ENCODE data around the gene COL7A1. TPM values are rescaled to one million over a fixed set of nuclear protein-coding genes. Genes with fewer than 3 reads are reported as not detected.

COL7A1 gene
- polyA plus RNA-seq, 1 donor, result 121 TPM

DNA sequence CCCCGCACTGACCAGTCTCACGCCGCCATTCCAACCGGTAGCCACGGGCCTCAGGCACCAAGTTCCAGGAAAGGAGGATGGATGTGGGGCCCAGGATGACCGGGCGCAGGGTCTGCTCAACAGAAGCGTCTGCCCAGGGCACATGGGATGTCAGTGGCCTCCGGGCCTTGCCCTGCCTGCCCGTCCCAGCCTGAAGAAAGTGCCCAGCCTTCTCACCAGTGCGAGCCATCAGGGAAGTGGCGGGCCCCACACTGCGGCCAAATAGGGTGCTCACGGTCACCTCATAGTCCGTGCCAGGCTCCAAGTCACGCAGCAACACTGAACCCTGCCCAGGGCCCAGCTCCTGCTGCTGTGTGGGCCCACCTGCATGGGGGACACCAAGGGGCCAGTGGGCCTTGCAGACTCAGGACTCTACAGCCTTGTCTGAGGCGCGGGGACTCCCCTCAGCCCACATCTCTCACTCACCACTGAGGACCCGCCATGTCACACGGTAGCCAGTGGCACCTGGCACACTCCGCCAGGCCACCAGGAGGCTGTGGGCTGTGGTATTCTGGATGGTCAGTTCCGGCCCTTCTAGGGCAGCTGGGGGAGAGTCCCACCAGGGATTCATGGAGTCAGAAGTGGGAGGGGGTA is 3.1 kb downstream of the COL7A1 start:
- H3K36me3 ChIP-seq (ENCODE audit: control insufficient read depth, insufficient read depth, low read length), result peaks cover 12% of the 10 kb centered on the region
- peaks cover 14% of the 10 kb centered on the region for H3K27me3 ChIP-seq (ENCODE audit: control insufficient read depth, insufficient read depth, low read length)
- H3K4me1 ChIP-seq (ENCODE audit: control insufficient read depth, insufficient read depth, low read length), result peaks cover 23% of the 10 kb centered on the region
- no peak overlapping the region for H3K4me3 ChIP-seq (ENCODE audit: low read length)
- no CpG with 5 or more reads among the region's 22 CpGs for WGBS (ENCODE audit: insufficient coverage, low lambda C conversion rate)
- no peak for DNase-seq
- H3K9me3 ChIP-seq (ENCODE audit: control insufficient read depth, low read depth, low read length), result no peaks in the 10 kb centered on the region
- no peak overlapping the region for H3K27ac ChIP-seq (ENCODE audit: low read length)

DNA sequence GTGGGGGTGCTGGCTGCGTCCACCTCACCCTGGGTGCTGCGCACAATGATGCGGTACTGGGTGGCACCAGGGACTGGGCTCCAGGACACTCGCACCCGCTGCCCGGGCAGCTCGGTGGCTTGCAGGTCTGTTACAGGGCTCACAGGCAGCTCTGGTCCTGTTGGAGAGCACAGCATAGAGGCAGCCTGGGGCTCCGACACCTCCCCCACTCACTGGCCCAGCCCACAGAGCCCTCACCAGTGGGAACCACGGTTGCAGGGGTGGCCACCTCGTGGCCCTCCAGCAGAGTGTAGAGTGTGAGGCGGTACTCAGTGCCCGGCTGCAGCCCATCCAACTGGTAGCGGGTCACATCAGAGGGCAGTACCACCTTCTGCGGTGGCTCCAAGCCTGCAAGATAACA is 3.7 kb downstream of the COL7A1 start:
- H3K27ac ChIP-seq (ENCODE audit: low read length), result no peak overlapping the region
- H3K4me1 ChIP-seq (ENCODE audit: control insufficient read depth, insufficient read depth, low read length), result peaks cover 23% of the 10 kb centered on the region
- H3K4me3 ChIP-seq (ENCODE audit: low read length), result no peak overlapping the region
- no peaks in the 10 kb centered on the region for H3K9me3 ChIP-seq (ENCODE audit: control insufficient read depth, low read depth, low read length)
- WGBS (ENCODE audit: insufficient coverage, low lambda C conversion rate), result no CpG with 5 or more reads among the region's 14 CpGs
- peaks cover 17% of the 10 kb centered on the region for H3K36me3 ChIP-seq (ENCODE audit: control insufficient read depth, insufficient read depth, low read length)
- peaks cover 14% of the 10 kb centered on the region for H3K27me3 ChIP-seq (ENCODE audit: control insufficient read depth, insufficient read depth, low read length)
- DNase-seq, result no peak

DNA sequence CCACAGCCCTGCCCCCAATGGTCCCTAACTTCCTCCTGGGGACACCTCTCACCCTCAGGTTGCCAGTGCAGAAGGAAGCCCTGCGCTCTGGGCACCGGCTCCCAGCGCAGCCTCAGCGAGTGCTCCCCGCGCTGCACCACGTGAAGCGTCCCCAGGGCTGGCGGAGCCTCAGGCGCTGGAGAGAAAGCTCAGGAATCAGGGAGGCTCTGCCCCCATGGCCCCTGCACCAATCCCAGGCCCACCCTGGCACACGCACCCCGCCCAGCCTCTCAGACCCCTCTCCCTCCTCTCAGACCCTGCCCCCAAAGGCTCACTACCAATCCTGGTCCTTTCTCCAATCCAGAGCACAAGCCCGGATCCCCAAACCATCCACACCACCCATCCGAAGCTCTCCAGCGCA is 6.9 kb downstream of the COL7A1 start:
- Histone ChIP-seq H3K9me3 (ENCODE audit: control insufficient read depth, low read depth, low read length) (no peaks in the 10 kb centered on the region), H3K4me3 (ENCODE audit: low read length) (no peak overlapping the region), H3K27me3 (ENCODE audit: control insufficient read depth, insufficient read depth, low read length) (peaks cover 2% of the 10 kb centered on the region), H3K36me3 (ENCODE audit: control insufficient read depth, insufficient read depth, low read length) (peaks cover 26% of the 10 kb centered on the region), H3K27ac (ENCODE audit: low read length) (no peak overlapping the region), H3K4me1 (ENCODE audit: control insufficient read depth, insufficient read depth, low read length) (no peaks in the 10 kb centered on the region)
- no peak for DNase-seq
- no CpG with 5 or more reads among the region's 15 CpGs for WGBS (ENCODE audit: insufficient coverage, low lambda C conversion rate)

- DNase-seq, result no peak
- H3K36me3 ChIP-seq (ENCODE audit: control insufficient read depth, insufficient read depth, low read length), result peaks cover 28% of the 10 kb centered on the region
- no peaks in the 10 kb centered on the region for H3K9me3 ChIP-seq (ENCODE audit: control insufficient read depth, low read depth, low read length)
- no peak overlapping the region for H3K4me3 ChIP-seq (ENCODE audit: low read length)
- WGBS (ENCODE audit: insufficient coverage, low lambda C conversion rate), result no CpG with 5 or more reads among the region's 11 CpGs
- H3K4me1 ChIP-seq (ENCODE audit: control insufficient read depth, insufficient read depth, low read length), result no peaks in the 10 kb centered on the region
- peaks cover 2% of the 10 kb centered on the region for H3K27me3 ChIP-seq (ENCODE audit: control insufficient read depth, insufficient read depth, low read length)
- no peak overlapping the region for H3K27ac ChIP-seq (ENCODE audit: low read length)
These were observed 7.4 kb downstream of the COL7A1 start for GRCh38 chr3:48587686-48588085.

GRCh38 chr3:48585411-48585810 is 9.7 kb downstream of the COL7A1 start:
- Histone ChIP-seq H3K4me1 (ENCODE audit: control insufficient read depth, insufficient read depth, low read length) (no peaks in the 10 kb centered on the region), H3K4me3 (ENCODE audit: low read length) (no peak overlapping the region), H3K36me3 (ENCODE audit: control insufficient read depth, insufficient read depth, low read length) (peaks cover 33% of the 10 kb centered on the region), H3K27me3 (ENCODE audit: control insufficient read depth, insufficient read depth, low read length) (peaks cover 2% of the 10 kb centered on the region), H3K9me3 (ENCODE audit: control insufficient read depth, low read depth, low read length) (no peaks in the 10 kb centered on the region), H3K27ac (ENCODE audit: low read length) (no peak overlapping the region)
- no CpG with 5 or more reads among the region's 8 CpGs for WGBS (ENCODE audit: insufficient coverage, low lambda C conversion rate)
- no peak for DNase-seq

- no peak overlapping the region for H3K4me3 ChIP-seq (ENCODE audit: low read length)
- no peaks in the 10 kb centered on the region for H3K9me3 ChIP-seq (ENCODE audit: control insufficient read depth, low read depth, low read length)
- H3K27ac ChIP-seq (ENCODE audit: low read length), result no peak overlapping the region
- no peaks in the 10 kb centered on the region for H3K4me1 ChIP-seq (ENCODE audit: control insufficient read depth, insufficient read depth, low read length)
- peaks cover 34% of the 10 kb centered on the region for H3K36me3 ChIP-seq (ENCODE audit: control insufficient read depth, insufficient read depth, low read length)
- no CpG with 5 or more reads among the region's 9 CpGs for WGBS (ENCODE audit: insufficient coverage, low lambda C conversion rate)
- DNase-seq, result no peak
- H3K27me3 ChIP-seq (ENCODE audit: control insufficient read depth, insufficient read depth, low read length), result peaks cover 2% of the 10 kb centered on the region
These were observed 10.3 kb downstream of the COL7A1 start for GRCh38 chr3:48584836-48585235.

DNA sequence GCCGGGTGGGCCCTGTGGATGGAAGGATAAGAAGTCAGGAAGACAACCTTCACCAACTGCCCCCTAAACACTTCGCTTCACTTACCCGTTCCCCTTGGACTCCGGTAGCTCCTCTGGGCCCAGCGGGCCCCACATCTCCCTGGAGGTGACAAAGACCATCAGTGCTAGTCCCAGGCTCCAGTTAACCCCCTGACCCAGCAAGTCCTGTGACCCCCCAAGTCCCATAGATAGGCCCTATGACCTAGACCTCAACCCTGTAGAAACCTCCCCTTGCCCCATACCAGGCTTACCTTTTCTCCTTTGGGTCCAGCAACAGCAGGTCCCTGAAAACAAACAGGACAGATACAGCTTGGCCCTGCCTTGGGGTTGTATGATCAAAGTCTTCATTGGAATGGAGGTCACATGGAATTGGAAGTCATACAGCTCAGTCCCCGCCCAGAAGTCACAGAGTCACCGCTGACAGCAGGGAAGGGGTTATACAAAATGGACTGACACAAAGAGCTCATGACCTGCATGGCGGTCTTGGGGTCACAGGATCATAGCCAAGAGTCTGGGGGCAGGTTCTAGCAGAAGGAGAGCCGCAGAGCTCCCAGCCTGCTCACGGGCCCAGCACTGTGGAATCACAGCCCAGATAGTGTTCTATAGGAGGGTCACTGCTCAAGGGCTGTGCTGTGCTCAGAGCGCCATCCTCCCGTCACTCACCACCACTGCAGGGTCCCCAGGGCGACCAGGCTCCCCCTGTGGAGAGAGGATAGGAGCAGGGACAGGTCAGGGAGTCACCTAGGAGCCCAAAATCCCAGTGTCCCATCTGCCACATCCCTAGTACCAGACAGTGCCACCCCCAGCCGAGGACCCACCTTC is 13.3 kb downstream of the COL7A1 start:
- WGBS (ENCODE audit: insufficient coverage, low lambda C conversion rate), result no CpG with 5 or more reads among the region's 14 CpGs

DNA sequence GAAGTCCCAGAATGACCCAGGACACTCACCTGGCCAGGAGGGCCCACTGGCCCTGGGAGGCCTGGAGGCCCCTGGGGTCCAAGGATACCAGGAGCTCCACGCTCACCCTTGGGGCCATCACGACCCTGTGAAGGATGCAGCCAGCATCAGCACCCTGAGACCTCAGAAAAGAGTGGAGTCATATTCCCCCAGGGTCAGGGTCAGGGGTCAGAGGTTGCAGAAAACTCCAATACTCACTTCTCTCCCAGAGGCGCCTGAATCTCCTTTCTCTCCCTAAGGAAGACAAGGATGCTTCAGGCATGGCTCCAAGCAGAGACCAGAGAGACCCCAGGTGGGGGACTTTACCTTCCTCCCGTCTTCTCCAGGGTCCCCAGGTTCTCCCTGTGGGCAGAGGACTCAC is 18.5 kb downstream of the COL7A1 start:
- WGBS (ENCODE audit: insufficient coverage, low lambda C conversion rate), result no CpG with 5 or more reads among the region's 4 CpGs
- H3K36me3 ChIP-seq (ENCODE audit: control insufficient read depth, insufficient read depth, low read length), result peaks cover 12% of the 10 kb centered on the region
- H3K9me3 ChIP-seq (ENCODE audit: control insufficient read depth, low read depth, low read length), result no peaks in the 10 kb centered on the region
- H3K4me3 ChIP-seq (ENCODE audit: low read length), result no peak overlapping the region
- DNase-seq, result no peak
- H3K27me3 ChIP-seq (ENCODE audit: control insufficient read depth, insufficient read depth, low read length), result no peaks in the 10 kb centered on the region
- no peak overlapping the region for H3K27ac ChIP-seq (ENCODE audit: low read length)
- H3K4me1 ChIP-seq (ENCODE audit: control insufficient read depth, insufficient read depth, low read length), result peaks cover 15% of the 10 kb centered on the region

More for the DNA sequence above, 13.3 kb downstream of the COL7A1 start:
- Histone ChIP-seq H3K4me1 (ENCODE audit: control insufficient read depth, insufficient read depth, low read length) (no peaks in the 10 kb centered on the region), H3K9me3 (ENCODE audit: control insufficient read depth, low read depth, low read length) (no peaks in the 10 kb centered on the region), H3K4me3 (ENCODE audit: low read length) (no peak overlapping the region), H3K27me3 (ENCODE audit: control insufficient read depth, insufficient read depth, low read length) (no peaks in the 10 kb centered on the region), H3K36me3 (ENCODE audit: control insufficient read depth, insufficient read depth, low read length) (peaks cover 28% of the 10 kb centered on the region), H3K27ac (ENCODE audit: low read length) (no peak overlapping the region)
- DNase-seq, result no peak

DNA sequence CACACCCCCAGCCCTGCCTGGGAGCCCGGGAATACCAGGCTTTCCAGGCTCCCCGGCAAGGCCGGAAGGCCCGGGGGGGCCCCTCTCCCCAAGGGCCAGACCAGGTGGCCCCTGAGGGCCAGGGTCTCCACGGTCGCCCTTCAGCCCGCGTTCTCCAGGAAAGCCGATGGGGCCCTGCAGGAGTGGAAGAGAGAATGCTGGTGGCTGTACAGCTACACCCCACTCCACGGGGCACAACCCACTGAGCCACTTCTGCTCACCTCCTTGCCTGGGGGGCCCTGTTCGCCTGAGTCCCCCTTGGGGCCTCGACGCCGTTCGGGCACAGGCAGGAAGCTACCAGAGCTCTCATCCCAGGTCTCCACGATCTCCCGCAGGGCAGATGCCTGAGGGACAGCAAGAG is 19.8 kb downstream of the COL7A1 start:
- WGBS (ENCODE audit: insufficient coverage, low lambda C conversion rate), result no CpG with 5 or more reads among the region's 17 CpGs

GRCh38 chr3:48573973-48574585 is 21.1 kb downstream of the COL7A1 start:
- H3K9me3 ChIP-seq (ENCODE audit: control insufficient read depth, low read depth, low read length), result no peaks in the 10 kb centered on the region
- H3K27me3 ChIP-seq (ENCODE audit: control insufficient read depth, insufficient read depth, low read length), result no peaks in the 10 kb centered on the region
- H3K36me3 ChIP-seq (ENCODE audit: control insufficient read depth, insufficient read depth, low read length), result peaks cover 7% of the 10 kb centered on the region
- no peak overlapping the region for H3K27ac ChIP-seq (ENCODE audit: low read length)
- no peak for DNase-seq
- H3K4me3 ChIP-seq (ENCODE audit: low read length), result no peak overlapping the region
- peaks cover 15% of the 10 kb centered on the region for H3K4me1 ChIP-seq (ENCODE audit: control insufficient read depth, insufficient read depth, low read length)
- no CpG with 5 or more reads among the region's 10 CpGs for WGBS (ENCODE audit: insufficient coverage, low lambda C conversion rate)

More for the DNA sequence above, 19.8 kb downstream of the COL7A1 start:
- no peaks in the 10 kb centered on the region for H3K27me3 ChIP-seq (ENCODE audit: control insufficient read depth, insufficient read depth, low read length)
- H3K4me3 ChIP-seq (ENCODE audit: low read length), result no peak overlapping the region
- no peak overlapping the region for H3K27ac ChIP-seq (ENCODE audit: low read length)
- H3K36me3 ChIP-seq (ENCODE audit: control insufficient read depth, insufficient read depth, low read length), result peaks cover 8% of the 10 kb centered on the region
- H3K4me1 ChIP-seq (ENCODE audit: control insufficient read depth, insufficient read depth, low read length), result peaks cover 15% of the 10 kb centered on the region
- H3K9me3 ChIP-seq (ENCODE audit: control insufficient read depth, low read depth, low read length), result no peaks in the 10 kb centered on the region
- DNase-seq, result no peak

All from large intestine (tissue), 3 donors.